ENCODE measurements around the gene SP100.

Gene SP100

GRCh38 chr2:230521386-230521785, 105.4 kb downstream of the SP100 start:
- no peaks in the 10 kb centered on the region for H3K9me2 ChIP-seq (replicated peaks; ENCODE audit: insufficient read depth, low read length)
- H3K36me3 ChIP-seq (ENCODE audit: low read length) = peaks cover 20% of the 10 kb centered on the region
- TF ChIP-seq CTCF (IDR thresholded peaks at IDR 0.05; ENCODE audit: insufficient read depth, low read length, poor library complexity, severe bottlenecking) = no peak
- TF ChIP-seq EZH2phosphoT487 (conservative IDR thresholded peaks at IDR 0.05; ENCODE audit: low read length) = no peak
- no peak overlapping the region for H3K27ac ChIP-seq (ENCODE audit: low read depth, low read length)
- H3F3A ChIP-seq (ENCODE audit: insufficient read depth) = 0 out of 2 replicates have a peak, but pooled peaks cover 6% of the 10 kb centered on the region
- no peaks in the 10 kb centered on the region for H4K20me1 ChIP-seq (ENCODE audit: low read depth, low read length)
- H2AFZ ChIP-seq (ENCODE audit: low read depth, low read length, severe bottlenecking) = no peak overlapping the region
- H3K9me3 ChIP-seq (ENCODE audit: insufficient read depth, low read length) = peaks cover 23% of the 10 kb centered on the region; the same call in 1 of the 2 replicates
- H3K4me3 ChIP-seq (ENCODE audit: insufficient read depth, low read length, poor library complexity, severe bottlenecking) = no peak overlapping the region
- H3K27me3 ChIP-seq (ENCODE audit: low read length) = no peaks in the 10 kb centered on the region
- no peaks in the 10 kb centered on the region for H3K79me2 ChIP-seq (ENCODE audit: insufficient read depth, low read length)
- H3K4me2 ChIP-seq (ENCODE audit: low read depth, low read length, poor library complexity, severe bottlenecking) = no peak overlapping the region
- H3K9ac ChIP-seq (ENCODE audit: low read length) = no peak overlapping the region

GRCh38 chr2:230525682-230526081, 109.7 kb downstream of the SP100 start:
- Histone ChIP-seq H3K27me3 (ENCODE audit: low read length) (no peaks in the 10 kb centered on the region), H3K9ac (ENCODE audit: low read length) (no peak overlapping the region), H3K9me2 (replicated peaks; ENCODE audit: insufficient read depth, low read length) (no peaks in the 10 kb centered on the region), H3F3A (ENCODE audit: insufficient read depth) (no peaks in the 10 kb centered on the region), H4K20me1 (ENCODE audit: low read depth, low read length) (no peaks in the 10 kb centered on the region), H3K27ac (ENCODE audit: low read depth, low read length) (no peak overlapping the region), H3K4me2 (ENCODE audit: low read depth, low read length, poor library complexity, severe bottlenecking) (no peak overlapping the region), H3K79me2 (ENCODE audit: insufficient read depth, low read length) (no peaks in the 10 kb centered on the region), H3K4me3 (ENCODE audit: insufficient read depth, low read length, poor library complexity, severe bottlenecking) (no peak overlapping the region), H2AFZ (ENCODE audit: low read depth, low read length, severe bottlenecking) (no peak overlapping the region), H3K36me3 (ENCODE audit: low read length) (peaks cover 14% of the 10 kb centered on the region), H3K9me3 (ENCODE audit: insufficient read depth, low read length) (peaks cover 18% of the 10 kb centered on the region; the same call in 1 of the 2 replicates)
- no peak for TF ChIP-seq CTCF (IDR thresholded peaks at IDR 0.05; ENCODE audit: insufficient read depth, low read length, poor library complexity, severe bottlenecking)
- TF ChIP-seq EZH2phosphoT487 (conservative IDR thresholded peaks at IDR 0.05; ENCODE audit: low read length) = no peak

GRCh38 chr2:230537531-230537976, 121.6 kb downstream of the SP100 start:
- Histone ChIP-seq H3K36me3 (ENCODE audit: low read length) (0 out of 2 replicates have a peak, but pooled peaks cover under 1% of the 10 kb centered on the region), H3K4me2 (ENCODE audit: low read depth, low read length, poor library complexity, severe bottlenecking) (no peak overlapping the region)

More at GRCh38 chr2:230537531-230537976, 121.6 kb downstream of the SP100 start:
- no peaks in the 10 kb centered on the region for H4K20me1 ChIP-seq (ENCODE audit: low read depth, low read length)
- H3K9me2 ChIP-seq (replicated peaks; ENCODE audit: insufficient read depth, low read length) = no peaks in the 10 kb centered on the region
- no peaks in the 10 kb centered on the region for H3K9me3 ChIP-seq (ENCODE audit: insufficient read depth, low read length)
- H3K27me3 ChIP-seq (ENCODE audit: low read length) = no peaks in the 10 kb centered on the region
- no peak overlapping the region for H3K9ac ChIP-seq (ENCODE audit: low read length)
- no peak overlapping the region for H2AFZ ChIP-seq (ENCODE audit: low read depth, low read length, severe bottlenecking)
- no peak overlapping the region for H3K4me3 ChIP-seq (ENCODE audit: insufficient read depth, low read length, poor library complexity, severe bottlenecking)
- no peaks in the 10 kb centered on the region for H3F3A ChIP-seq (ENCODE audit: insufficient read depth)
- no peak for TF ChIP-seq CTCF (IDR thresholded peaks at IDR 0.05; ENCODE audit: insufficient read depth, low read length, poor library complexity, severe bottlenecking)
- no peak for TF ChIP-seq EZH2phosphoT487 (conservative IDR thresholded peaks at IDR 0.05; ENCODE audit: low read length)
- no peaks in the 10 kb centered on the region for H3K79me2 ChIP-seq (ENCODE audit: insufficient read depth, low read length)
- no peak overlapping the region for H3K27ac ChIP-seq (ENCODE audit: low read depth, low read length)
